Effector CD4-positive, alpha-beta T cell (primary cell): ENCODE data around the gene HS3ST5.
"Not testable (repeated sequence)": the region's sequence is repeated elsewhere in the genome, so short reads cannot be mapped to it uniquely, and the experiment has no call there.

Experiments
- DNase-seq: peaks from one replicate; pipeline ENCODE4 v3.0.0-alpha.2; 2020

HS3ST5 gene

DNA sequence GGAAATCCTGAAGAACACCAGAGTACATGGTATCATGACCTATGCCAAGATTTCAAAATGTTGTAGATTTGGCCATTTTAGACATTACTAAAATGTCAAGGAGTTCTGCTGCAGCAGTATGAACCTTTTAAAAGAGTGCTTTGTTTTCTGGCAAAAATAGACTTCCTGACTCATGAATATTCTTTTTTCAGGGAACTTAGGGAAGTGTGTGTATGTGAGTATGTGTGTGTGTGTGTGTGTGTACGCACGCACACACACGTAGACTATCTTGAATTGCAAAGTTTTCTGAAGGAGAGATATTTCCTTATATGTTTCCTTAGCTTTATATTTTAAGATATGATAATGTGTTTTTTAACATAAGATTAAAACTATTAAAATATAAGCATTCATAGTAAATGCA, 161.2 kb downstream of the HS3ST5 start:
- DNase-seq, result no peak

GRCh38 chr6:114179411-114179810, 163.4 kb downstream of the HS3ST5 start:
- DNase-seq, result no peak

GRCh38 chr6:114176726-114177125, 166.1 kb downstream of the HS3ST5 start:
- no peak for DNase-seq

GRCh38 chr6:114172576-114173260, 170.1 kb downstream of the HS3ST5 start:
- no peak for DNase-seq

DNA sequence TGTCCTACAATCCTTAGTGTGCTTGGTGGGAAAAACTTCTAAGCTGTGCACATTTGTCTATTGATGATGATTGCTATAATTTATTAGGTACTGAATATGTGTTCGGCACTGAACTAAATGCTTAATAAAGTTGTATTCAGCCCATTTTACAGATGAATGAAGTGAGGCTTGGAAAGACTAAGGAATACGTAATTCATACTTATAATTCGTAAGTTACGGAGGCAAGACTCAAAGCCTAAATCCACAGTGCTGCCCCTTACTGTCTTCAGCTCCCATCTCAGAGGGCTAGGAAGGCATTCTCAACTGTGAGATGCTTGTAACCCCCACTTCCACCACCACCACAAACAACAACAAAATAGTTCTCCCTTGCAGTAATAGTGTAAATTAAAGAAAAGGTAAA, 171.3 kb downstream of the HS3ST5 start:
- DNase-seq, result no peak

DNA sequence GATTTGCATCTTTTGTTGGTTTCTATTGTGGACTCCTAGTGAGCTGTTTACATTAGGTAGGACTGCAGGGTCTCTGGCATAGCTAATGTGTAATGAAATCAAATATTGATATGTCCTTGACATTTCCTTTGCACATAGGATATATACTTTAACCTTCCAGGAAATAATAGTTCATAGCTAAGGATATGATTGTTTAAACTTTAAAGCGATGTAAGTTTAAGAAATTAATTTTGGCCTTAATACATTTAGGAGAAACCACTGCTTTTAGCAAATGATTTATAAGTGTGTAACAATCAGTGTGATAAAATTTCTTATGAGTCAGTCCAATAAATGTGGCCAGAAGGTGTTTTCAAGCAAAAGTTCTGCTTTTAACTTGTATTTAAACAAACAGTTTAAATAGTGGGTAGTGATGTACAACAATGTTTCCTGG, 171.8 kb downstream of the HS3ST5 start:
- no peak for DNase-seq

DNA sequence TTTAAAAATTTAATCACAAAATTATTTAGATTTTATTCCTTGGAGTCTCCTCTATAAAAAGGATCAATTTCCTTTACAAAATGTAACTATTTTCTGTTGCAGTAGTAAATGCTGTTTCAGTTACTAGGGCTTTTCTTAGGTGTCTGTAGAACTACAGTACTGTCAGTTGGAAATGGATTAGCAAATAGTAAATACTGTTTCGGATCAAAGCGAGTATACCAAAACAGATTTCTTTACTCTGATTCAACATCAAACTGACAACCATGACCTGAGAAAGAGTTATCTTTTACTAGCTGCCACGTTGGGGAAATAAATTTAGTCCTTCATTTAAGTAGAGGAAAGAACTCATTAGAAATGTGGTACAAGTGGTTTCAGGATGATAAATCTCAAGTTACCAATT, 172.5 kb downstream of the HS3ST5 start:
- DNase-seq, result no peak

- no peak for DNase-seq
Observed at GRCh38 chr6:114169763-114170162, 173.1 kb downstream of the HS3ST5 start.

GRCh38 chr6:114167583-114168576, 174.9 kb downstream of the HS3ST5 start:
- DNase-seq, result no peak

DNA sequence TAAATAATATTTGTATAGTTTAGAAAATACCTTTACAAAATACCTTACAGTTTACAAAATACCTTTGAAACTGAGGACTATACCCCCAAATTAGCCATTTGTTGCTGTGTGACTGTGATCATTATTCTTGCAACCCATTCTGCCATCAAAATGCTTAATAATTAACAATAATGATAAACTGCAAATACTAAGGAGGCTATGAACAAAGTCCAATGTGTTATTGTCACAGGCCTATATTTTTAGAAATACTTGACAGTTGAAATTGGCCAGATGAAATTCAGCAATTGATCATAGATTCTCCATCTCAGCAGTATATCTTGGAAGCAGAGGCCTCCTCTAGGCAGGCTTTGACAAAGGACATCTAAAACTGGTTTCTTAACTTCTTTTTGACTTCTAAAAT, 178.6 kb downstream of the HS3ST5 start:
- DNase-seq, result no peak

DNA sequence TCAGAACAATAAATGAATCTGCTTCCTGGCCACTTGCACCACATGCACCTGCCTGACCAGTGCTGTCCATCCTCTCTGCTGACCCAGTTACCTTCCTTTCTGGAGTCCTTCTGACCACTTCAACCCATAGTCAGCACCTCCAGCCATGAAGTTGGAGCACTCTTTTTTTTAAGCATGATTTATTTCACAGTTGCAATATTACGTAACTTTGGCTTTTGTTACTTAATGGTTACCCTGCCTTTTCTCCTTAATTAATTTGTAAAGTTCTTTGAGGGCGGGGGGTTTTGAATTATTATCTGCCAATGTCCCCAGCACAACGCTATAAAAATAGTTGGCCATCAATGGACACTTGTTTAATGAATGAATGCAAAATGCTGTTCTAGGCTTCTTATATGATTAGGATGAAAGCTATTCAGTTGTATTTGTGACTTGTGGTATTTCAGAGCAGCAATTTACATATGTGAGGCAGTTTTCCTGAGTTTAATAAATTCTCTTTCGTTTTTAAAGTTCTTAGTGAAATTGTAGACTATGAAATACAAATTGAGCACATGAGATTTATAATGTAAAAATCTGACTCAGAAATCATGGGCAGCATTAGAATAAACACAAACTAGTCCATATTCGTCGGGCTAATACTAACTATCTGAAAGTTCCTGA, 180.0 kb downstream of the HS3ST5 start:
- DNase-seq, result no peak

- no peak for DNase-seq
Observed at GRCh38 chr6:114160881-114161280, 181.9 kb downstream of the HS3ST5 start.

- DNase-seq, result no peak
Observed at GRCh38 chr6:114159727-114160126, 183.1 kb downstream of the HS3ST5 start.

DNA sequence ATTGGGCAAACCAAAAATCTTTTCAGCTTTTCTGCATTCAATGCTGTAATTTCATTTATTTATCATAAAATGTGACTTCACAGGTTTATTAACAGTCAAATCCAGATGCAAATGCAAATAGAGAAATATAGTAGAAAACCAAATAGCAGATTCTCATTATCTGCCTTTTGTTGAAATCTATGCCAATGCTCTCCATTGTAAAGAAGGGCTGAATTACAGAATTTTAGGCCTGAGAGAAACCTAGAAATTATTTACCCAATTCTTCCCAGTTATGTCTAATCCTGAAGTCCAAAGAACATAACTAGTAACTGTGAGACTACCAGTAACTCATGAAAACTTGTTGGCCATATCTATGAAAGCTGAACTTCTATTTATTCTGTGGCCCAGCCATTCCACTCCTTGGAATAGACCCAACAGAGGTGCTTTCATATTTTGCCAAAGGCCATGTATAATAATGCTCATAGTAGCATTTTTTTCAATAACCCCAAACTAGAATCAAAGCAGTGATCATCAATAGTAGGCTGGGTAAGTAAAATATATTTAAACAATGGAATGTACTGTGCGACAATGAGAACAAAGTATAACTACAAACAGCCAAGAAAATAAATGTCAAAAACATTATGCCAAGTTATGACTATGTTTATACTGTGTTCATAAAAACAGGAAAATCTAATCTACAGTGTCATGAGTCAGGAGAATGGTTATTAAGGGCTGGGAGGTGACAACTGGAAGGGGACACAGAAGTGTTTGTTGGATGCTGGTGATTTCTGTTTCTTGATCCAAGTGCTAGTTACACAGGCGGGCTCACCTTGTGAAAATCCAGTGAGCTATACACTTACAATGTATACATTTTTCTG, 183.8 kb downstream of the HS3ST5 start:
- DNase-seq, result no peak

- no peak for DNase-seq
Observed at GRCh38 chr6:114158411-114158810, 184.4 kb downstream of the HS3ST5 start.

DNA sequence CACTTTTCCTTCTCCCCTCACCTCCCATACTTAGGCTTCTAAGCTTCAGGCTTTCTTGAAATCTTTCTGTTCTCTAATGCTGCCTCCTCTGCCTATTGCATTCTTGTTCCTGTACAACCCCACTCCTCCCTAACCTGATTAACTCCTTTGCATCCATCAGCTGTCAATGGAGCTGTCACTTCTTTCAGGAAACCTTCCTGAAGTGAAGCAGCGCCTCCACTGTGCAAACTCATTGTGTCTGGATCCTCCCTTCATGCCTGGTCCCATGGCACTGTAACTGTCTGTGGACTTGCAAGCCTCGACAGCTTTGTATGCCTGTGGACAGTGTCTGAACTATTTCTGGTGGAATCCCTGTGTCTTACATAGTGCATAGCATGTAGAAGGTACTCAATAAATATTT, 185.0 kb downstream of the HS3ST5 start:
- DNase-seq, result no peak

- no peak for DNase-seq
Observed at GRCh38 chr6:114155763-114156162, 187.1 kb downstream of the HS3ST5 start.

GRCh38 chr6:114154812-114155211, 188.0 kb downstream of the HS3ST5 start:
- DNase-seq, result no peak

DNA sequence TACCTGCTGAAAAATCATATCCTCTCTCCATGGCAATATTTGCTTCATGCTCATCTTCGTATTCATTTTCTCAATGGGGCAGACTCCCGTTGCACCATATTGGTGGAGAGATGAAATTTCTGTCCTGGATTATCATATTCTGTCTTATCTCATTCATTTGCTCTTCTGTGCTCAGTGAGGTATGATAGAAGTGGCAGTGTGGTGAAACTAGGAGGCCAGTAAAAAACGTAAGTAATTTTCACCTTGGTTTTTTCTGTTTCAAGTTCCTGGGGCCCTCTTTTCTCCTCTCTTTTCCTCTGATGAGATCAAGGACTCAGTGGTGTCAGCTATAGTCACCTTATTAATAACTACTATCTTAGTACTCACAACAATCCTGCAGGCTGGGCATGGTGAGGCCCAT, 189.4 kb downstream of the HS3ST5 start:
- DNase-seq, result no peak

DNA sequence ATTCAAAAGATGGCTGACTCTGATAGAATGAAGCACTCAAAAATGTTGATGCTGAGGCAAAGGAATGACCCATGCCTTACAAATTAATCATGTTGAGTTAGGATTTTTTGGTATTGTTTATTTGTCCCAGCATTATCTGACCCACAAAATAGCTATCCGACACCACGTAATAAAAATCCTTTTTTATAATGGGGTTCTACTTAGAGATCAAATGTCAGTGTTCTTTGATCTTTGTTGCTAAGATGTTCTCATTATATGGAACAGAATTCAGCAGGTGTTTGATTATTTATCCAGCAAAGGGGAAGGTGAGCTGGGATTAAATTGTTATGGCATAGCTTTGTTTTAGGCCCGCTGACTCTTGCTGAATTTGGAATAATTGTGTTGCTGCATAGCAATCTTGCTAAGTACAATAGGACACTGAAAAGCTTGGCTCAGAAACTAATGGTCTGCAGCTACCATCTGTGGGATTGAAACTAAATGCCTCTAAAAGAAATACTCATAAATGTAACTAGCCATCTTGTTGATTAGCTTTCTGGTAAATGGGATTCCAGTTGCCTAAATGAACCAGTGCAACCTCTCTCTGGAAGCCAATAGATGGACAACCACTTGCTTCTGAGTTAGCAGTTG, 191.6 kb downstream of the HS3ST5 start:
- DNase-seq, result no peak

DNA sequence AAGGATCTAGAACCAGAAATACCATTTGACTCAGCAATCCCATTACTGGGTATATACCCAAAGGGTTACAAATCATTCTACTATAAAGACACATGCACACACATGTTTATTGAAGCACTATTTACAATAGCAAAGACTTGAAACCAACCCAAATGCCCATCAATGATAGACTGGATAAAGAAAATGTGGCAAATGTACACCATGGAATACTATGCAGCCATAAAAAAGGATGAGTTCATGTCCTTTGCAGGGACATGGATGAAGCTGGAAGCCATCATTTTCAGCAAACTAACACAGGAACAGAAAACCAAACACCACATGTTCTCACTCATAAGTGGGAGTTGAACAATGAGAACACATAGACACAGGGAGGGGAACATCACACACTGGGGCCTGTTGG, 193.6 kb downstream of the HS3ST5 start:
- DNase-seq, result not testable (repeated sequence)
